Kasumi-1 (cell line): Measurements from ENCODE around the gene TJP1.
"Not testable (repeated sequence)": the region's sequence is repeated elsewhere in the genome, so short reads cannot be mapped to it uniquely, and the experiment has no call there.

ENCODE experiments used
- DNase-seq, 2 experiments: peaks; one replicate each; lab custom pipeline; 2025; lab: John Stamatoyannopoulos, UW

The TJP1 gene

DNA sequence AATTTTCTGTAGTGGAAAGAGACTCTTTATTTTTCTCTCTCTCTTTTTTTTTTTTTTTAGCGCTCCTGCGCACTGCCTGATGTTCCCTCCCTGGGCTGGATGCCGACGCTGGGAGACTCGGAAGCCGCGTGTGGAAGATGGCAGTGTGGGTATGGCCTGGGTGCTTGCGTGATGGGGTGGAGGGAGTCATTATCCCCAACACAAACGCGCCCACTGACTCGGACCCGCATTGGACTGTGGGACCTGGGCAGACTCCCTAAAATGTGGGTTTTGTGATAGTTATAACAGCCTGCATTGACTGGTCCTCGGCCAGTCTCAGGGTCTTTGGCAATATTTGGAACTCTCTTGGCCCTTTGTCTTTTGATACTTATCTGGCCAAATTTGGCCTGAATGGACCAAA is 157.9 kb downstream of the TJP1 start:
- DNase-seq, result no peak

DNA sequence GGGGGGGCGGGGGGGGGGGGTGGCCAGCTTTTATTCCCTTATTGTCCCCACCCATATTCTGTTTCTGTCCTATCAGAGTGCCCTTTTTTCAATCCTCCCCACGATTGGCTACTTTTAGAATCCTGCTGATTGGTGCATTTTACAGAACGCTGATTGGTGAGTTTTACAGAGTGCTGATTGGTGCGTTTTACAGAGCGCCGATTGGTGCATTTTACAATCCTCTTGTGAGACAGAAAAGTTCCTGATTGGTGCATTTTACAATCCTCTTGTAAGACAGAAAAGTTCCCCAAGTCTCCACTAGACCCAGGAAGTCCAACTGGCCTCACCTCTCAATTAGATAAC is 164.8 kb downstream of the TJP1 start:
- DNase-seq, result not testable (repeated sequence)

- no peak for DNase-seq
These were observed 165.4 kb downstream of the TJP1 start for GRCh38 chr15:29656636-29657475.

DNA sequence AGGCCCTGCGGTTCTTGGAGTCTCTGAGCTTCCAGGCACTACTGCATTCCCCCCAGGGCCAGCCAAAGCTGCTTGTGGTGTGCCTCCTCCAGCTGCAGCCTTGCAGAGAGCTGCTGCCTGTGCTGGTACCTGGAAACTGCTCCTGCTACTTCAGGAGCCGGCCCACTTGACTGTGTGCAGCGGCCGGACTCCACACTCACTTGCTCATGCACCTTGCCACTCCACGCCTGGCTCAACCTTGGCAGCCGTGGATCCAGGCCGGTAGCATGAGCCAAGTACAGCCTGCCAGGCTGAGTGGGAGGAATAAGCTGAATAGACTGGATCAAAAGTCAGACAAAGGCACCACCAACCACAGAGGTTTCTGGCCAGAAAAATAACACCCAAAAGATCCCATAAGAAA is 169.7 kb downstream of the TJP1 start:
- no peak for DNase-seq

DNA sequence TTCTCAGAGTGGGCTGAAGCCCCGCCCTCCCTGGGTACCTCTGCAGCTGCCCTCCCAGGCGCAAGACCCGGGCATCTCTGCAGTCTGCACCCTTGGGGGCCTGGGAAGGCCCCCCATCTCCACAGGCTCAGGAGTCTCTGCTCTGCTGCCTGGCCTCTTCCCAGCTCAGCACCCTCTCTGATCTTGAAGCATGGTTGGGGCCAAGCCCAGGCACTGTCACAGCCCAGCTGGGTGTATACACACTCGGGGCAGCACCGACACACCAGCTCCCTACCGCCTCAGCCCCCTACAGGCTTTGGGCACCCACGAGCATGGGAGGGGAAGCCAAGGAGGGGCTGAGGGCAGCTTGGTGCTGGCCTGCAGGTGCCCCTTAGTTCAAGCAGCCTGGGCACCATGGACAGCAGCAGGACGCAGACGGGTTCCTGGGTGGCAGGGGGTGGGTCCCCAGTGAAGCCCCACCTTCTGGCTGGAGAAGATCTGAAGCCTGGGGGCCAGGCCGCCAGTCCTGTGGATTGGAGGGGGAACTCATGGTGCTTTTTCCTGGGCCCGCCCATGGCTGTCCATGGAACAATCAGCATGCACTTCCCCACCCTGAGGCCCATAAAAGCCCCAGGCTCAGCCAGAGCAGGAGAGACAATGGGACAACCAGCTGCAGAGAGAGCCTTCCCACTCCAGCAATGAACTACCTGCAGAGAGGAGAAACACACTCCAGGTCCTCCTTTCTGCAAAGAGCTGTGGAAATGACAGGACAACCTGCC is 170.6 kb downstream of the TJP1 start:
- no peak for DNase-seq
